NCI-H2196 (cell line): ENCODE results near the gene TSC22D2.
A peak's percentile ranks its signal among the peaks of the same experiment; 100 is the strongest.
"Not testable (repeated sequence)": the region's sequence is repeated elsewhere in the genome, so short reads cannot be mapped to it uniquely, and the experiment has no call there.

Experiments
- DNase-seq: peaks from one replicate; lab custom pipeline; 2025; ENCODE audit not compliant: unreplicated experiment; lab: John Stamatoyannopoulos, UW

The TSC22D2 gene

DNA sequence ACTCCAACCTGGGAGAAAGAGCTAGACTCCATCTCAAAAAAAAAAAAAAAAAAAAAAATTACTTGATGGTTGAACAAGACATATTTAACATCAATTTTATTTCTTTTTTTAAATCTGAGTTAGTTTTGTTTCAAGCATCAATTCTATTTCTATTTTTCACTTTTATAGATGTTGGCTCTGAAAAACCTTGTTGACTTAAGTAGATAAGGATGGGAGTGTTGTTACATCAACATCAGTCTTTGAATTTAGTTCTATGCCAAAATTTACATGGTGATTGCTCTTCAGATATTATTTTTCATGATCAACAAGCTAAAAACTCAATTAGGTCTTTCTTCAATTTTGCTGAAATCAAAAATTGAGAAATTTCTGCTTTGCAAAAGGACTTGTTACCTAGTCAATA lies 71.3 kb downstream of the TSC22D2 start:
- DNase-seq, result no peak

GRCh38 chr3:150480877-150481276 lies 72.8 kb downstream of the TSC22D2 start:
- no peak for DNase-seq

GRCh38 chr3:150483226-150483625 lies 75.1 kb downstream of the TSC22D2 start:
- no peak for DNase-seq

- no peak for DNase-seq
These were observed 76.3 kb downstream of the TSC22D2 start for GRCh38 chr3:150484410-150484809.

GRCh38 chr3:150488867-150489266 lies 80.8 kb downstream of the TSC22D2 start:
- DNase-seq, result no peak

- no peak for DNase-seq
These were observed 82.3 kb downstream of the TSC22D2 start for GRCh38 chr3:150490277-150490986.

- DNase-seq, result no peak
These were observed 86.4 kb downstream of the TSC22D2 start for GRCh38 chr3:150494411-150494977.

GRCh38 chr3:150495149-150495548 lies 87.1 kb downstream of the TSC22D2 start:
- DNase-seq, result no peak

DNA sequence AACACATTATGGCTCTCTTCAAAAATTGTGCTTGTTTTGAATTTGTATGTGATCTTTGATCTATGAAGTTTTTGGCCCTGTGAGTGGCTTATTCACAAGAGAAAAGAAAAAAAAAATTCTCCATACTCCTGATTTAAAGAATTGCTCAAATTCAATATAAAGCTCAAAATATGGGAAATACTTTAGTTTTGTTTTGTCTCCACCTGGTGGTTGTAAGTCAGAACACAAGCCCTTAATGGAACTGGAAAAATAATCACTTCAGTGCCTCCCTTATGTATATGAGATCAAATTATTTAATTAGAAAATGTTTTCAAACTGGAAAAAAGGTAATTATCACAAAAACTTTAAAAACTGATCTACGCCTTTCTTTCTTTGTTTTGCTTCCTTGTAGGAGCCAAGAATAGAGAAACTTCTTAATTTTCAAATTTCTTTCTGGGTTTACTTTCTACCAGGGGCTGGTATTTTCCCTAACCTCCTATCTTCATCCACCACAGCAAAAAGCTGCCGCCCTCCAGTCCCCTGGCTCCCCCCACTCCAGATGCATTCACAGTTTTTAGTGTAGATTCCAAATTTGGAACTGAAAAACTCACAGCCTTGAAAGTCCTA lies 87.6 kb downstream of the TSC22D2 start:
- peak; percentile 69 for DNase-seq

- DNase-seq, result no peak
These were observed 89.9 kb downstream of the TSC22D2 start for GRCh38 chr3:150497956-150498355.

DNA sequence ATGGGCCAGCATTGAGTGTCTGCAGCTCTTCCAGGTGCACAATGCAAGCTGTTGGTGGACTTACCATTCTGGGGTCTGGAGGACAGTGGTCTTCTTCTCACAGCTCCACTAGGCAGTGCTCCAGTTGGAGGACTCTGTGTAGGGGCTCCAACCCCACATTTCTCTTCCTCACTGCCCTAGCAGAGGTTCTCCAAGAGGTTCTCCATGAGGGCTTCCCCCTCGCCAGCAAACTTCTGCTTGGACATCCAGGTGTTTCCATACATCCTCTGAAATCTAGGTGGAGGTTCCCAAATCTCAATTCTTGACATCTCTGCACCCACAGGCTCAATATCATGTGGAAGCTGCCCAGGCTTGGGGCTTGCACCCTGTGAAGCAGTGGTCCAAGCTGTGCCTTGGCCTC lies 92.9 kb downstream of the TSC22D2 start:
- not testable (repeated sequence) for DNase-seq

DNA sequence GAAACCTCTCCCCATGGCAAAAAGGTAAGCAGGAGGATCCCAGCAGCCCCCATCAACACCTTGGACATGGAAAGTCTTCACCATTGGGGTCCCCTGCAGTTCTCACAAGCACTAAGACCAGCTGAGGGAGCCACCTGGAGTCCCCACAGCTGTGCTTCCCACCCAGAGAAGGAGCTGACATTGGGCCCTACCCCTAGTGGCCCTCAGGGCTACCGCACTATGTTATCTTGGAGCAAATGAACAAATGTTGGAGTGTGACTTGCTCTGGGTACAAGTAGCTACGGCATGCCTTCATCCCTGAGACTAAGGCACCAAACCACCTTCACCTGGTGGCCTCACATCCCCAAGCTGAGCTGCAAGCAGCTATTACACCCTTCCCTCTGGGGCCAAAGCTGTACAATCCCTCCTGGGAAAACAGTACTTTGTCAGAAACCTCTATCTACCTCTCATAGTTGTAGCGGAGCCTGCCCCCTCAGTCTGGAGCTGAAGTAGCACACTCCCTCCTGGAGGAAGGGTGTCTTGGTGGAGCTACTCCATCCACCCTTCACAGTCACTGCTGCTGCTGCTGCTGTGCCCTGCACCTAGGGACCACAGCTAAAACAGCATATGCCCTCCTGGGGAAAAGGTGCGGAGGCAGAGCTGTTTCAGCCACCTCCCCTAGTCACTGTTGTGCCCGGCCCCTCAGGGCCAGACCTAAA lies 95.5 kb downstream of the TSC22D2 start:
- DNase-seq, result no peak

- no peak for DNase-seq
These were observed 96.4 kb downstream of the TSC22D2 start for GRCh38 chr3:150504483-150504882.

DNA sequence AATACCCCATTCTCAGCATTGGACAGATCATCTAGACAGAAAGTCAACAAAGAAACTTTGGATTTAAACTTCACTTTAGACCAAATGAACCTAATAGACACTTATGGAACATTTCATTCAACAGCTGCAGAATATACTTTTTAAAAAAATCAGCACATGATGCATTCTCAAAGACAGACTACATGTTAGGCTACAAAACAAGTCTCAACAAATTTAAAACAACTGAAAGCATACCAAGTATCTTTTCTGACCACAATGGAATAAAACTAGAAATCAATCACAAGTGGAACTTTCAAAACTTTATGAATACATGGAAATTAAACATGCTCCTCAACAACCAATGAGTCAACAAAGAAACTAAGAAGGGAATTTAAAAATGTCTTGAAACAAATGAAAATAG lies 100.3 kb downstream of the TSC22D2 start:
- no peak for DNase-seq

DNA sequence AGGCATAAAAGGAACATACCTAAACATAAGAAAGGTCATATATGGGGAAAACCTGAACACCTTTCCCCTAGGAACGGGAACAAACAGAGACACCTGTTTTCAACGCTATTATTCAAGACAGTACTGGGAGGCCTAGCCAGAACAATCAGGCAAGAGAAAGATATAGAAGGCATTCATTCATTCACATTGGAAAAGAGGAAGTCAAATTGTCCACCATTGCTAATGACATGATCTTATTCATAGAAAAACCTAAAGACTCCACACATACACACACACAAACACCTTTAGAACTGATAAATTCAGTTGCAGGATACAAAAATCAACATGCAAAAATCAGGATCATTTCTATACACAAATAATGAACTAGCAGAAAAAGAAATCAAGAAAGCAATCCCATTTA lies 101.7 kb downstream of the TSC22D2 start:
- DNase-seq, result no peak

GRCh38 chr3:150511122-150511821 lies 103.2 kb downstream of the TSC22D2 start:
- no peak for DNase-seq

- DNase-seq, result no peak
These were observed 107.1 kb downstream of the TSC22D2 start for GRCh38 chr3:150515210-150515609.
